ENCODE measurements around the gene GASK1A. TPM values are rescaled to one million over a fixed set of nuclear protein-coding genes. Genes with fewer than 3 reads are reported as not detected.

The GASK1A gene
- total RNA-seq, 1 donor from 2014 or later = 0.09 TPM

DNA sequence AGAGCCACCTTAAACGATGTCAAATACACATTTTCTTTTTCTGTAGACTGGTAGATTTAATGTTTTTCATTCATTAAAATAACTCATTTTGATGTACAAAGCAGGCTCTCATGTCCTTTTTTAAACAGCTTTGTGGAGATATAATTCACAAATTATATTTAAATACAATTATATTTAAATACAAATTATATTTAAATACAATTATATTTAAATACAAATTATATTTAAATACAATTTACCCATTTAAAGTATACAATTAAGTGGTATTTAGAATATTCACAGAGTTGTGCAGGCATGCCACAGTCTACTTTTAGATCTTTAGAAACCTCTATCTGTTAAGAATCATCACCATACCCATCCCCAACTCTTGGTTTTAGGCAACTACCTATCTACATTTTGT, 36.4 kb upstream of the GASK1A start:
- no peak overlapping the region for H3K27ac ChIP-seq (ENCODE audit: low read depth, low read length)
- no peak overlapping the region for H3K27ac Mint-ChIP-seq (ENCODE audit: unreplicated experiment)
- peaks cover 3% of the 10 kb centered on the region for H3K27me3 Mint-ChIP-seq (ENCODE audit: low read depth, unreplicated experiment)
- no peak overlapping the region for H3K4me2 ChIP-seq (ENCODE audit: low read length)
- no peaks in the 10 kb centered on the region for H3K79me2 ChIP-seq (ENCODE audit: insufficient read depth, low read length)
- no peaks in the 10 kb centered on the region for H3K27me3 ChIP-seq (ENCODE audit: insufficient read depth, low read length)
- H3K9me3 Mint-ChIP-seq (ENCODE audit: unreplicated experiment) = no peaks in the 10 kb centered on the region
- H3K4me3 ChIP-seq (ENCODE audit: insufficient read depth, low read depth, low read length) = no peak overlapping the region
- no peaks in the 10 kb centered on the region for H4K20me1 ChIP-seq (ENCODE audit: insufficient read depth, low read length)
- TF ChIP-seq CTCF (IDR thresholded peaks at IDR 0.05; ENCODE audit: insufficient read depth, low read depth, low read length) (no peak), EZH2 (IDR thresholded peaks at IDR 0.05; ENCODE audit: insufficient read depth, low read length) (no peak)
- H3K9ac ChIP-seq (ENCODE audit: low read length) = no peak overlapping the region
- FAIRE-seq (no peak), DNase-seq (ENCODE audit: low read depth) (no peak)
- no peak overlapping the region for H2AFZ ChIP-seq (ENCODE audit: low read depth, low read length)
- no peaks in the 10 kb centered on the region for H3K4me1 ChIP-seq (ENCODE audit: insufficient read depth, low read length)
- no peak overlapping the region for H3K4me3 Mint-ChIP-seq (ENCODE audit: unreplicated experiment)
- H3K4me1 Mint-ChIP-seq (ENCODE audit: low read depth, unreplicated experiment) = no peaks in the 10 kb centered on the region
- no peaks in the 10 kb centered on the region for H3K36me3 Mint-ChIP-seq (ENCODE audit: low read depth, unreplicated experiment)
- no peaks in the 10 kb centered on the region for H3K9me3 ChIP-seq (ENCODE audit: insufficient read depth, low read depth, low read length)
- no peaks in the 10 kb centered on the region for H3K36me3 ChIP-seq (ENCODE audit: insufficient read depth, low read length)

GRCh38 chr3:42946050-42946449, 33.1 kb upstream of the GASK1A start:
- Histone ChIP-seq H3K4me3 (ENCODE audit: insufficient read depth, low read depth, low read length) (no peak overlapping the region), H3K4me2 (ENCODE audit: low read length) (no peak overlapping the region), H3K9ac (ENCODE audit: low read length) (no peak overlapping the region), H3K27me3 (ENCODE audit: insufficient read depth, low read length) (no peaks in the 10 kb centered on the region), H3K79me2 (ENCODE audit: insufficient read depth, low read length) (no peaks in the 10 kb centered on the region), H3K4me1 (ENCODE audit: insufficient read depth, low read length) (no peaks in the 10 kb centered on the region), H3K9me3 (ENCODE audit: insufficient read depth, low read depth, low read length) (no peaks in the 10 kb centered on the region), H4K20me1 (ENCODE audit: insufficient read depth, low read length) (no peaks in the 10 kb centered on the region), H3K27ac (ENCODE audit: low read depth, low read length) (no peak overlapping the region), H3K36me3 (ENCODE audit: insufficient read depth, low read length) (no peaks in the 10 kb centered on the region), H2AFZ (ENCODE audit: low read depth, low read length) (no peak overlapping the region)
- Mint-ChIP-seq H3K36me3 (ENCODE audit: low read depth, unreplicated experiment) (no peaks in the 10 kb centered on the region), H3K27ac (ENCODE audit: unreplicated experiment) (no peak overlapping the region), H3K9me3 (ENCODE audit: unreplicated experiment) (peaks cover 2% of the 10 kb centered on the region), H3K27me3 (ENCODE audit: low read depth, unreplicated experiment) (peaks cover 3% of the 10 kb centered on the region), H3K4me1 (ENCODE audit: low read depth, unreplicated experiment) (no peaks in the 10 kb centered on the region), H3K4me3 (ENCODE audit: unreplicated experiment) (no peak overlapping the region)
- TF ChIP-seq CTCF (IDR thresholded peaks at IDR 0.05; ENCODE audit: insufficient read depth, low read depth, low read length) (no peak), EZH2 (IDR thresholded peaks at IDR 0.05; ENCODE audit: insufficient read depth, low read length) (no peak)
- DNase-seq (ENCODE audit: low read depth) = no peak
- no peak for FAIRE-seq

- Histone ChIP-seq H3K27ac (ENCODE audit: low read depth, low read length) (no peak overlapping the region), H3K36me3 (ENCODE audit: insufficient read depth, low read length) (no peaks in the 10 kb centered on the region), H4K20me1 (ENCODE audit: insufficient read depth, low read length) (no peaks in the 10 kb centered on the region), H3K9me3 (ENCODE audit: insufficient read depth, low read depth, low read length) (no peaks in the 10 kb centered on the region), H3K4me1 (ENCODE audit: insufficient read depth, low read length) (no peaks in the 10 kb centered on the region), H3K27me3 (ENCODE audit: insufficient read depth, low read length) (no peaks in the 10 kb centered on the region), H3K9ac (ENCODE audit: low read length) (no peak overlapping the region), H3K4me3 (ENCODE audit: insufficient read depth, low read depth, low read length) (no peak overlapping the region), H3K4me2 (ENCODE audit: low read length) (no peak overlapping the region), H3K79me2 (ENCODE audit: insufficient read depth, low read length) (no peaks in the 10 kb centered on the region), H2AFZ (ENCODE audit: low read depth, low read length) (no peak overlapping the region)
- Mint-ChIP-seq H3K9me3 (ENCODE audit: unreplicated experiment) (no peaks in the 10 kb centered on the region), H3K27me3 (ENCODE audit: low read depth, unreplicated experiment) (peaks cover 5% of the 10 kb centered on the region), H3K4me1 (ENCODE audit: low read depth, unreplicated experiment) (no peaks in the 10 kb centered on the region), H3K27ac (ENCODE audit: unreplicated experiment) (no peak overlapping the region), H3K4me3 (ENCODE audit: unreplicated experiment) (no peak overlapping the region), H3K36me3 (ENCODE audit: low read depth, unreplicated experiment) (no peaks in the 10 kb centered on the region)
- no peak for TF ChIP-seq EZH2 (IDR thresholded peaks at IDR 0.05; ENCODE audit: insufficient read depth, low read length)
- TF ChIP-seq CTCF (IDR thresholded peaks at IDR 0.05; ENCODE audit: insufficient read depth, low read depth, low read length) = no peak
- FAIRE-seq (no peak), DNase-seq (ENCODE audit: low read depth) (no peak)
Observed at GRCh38 chr3:42957573-42957972, 21.5 kb upstream of the GASK1A start.

Data from astrocyte (in vitro differentiated cells and primary cell).